MG63 (cell line): ENCODE results near the gene QRFP. TPM values are rescaled to one million over a fixed set of nuclear protein-coding genes. Genes with fewer than 3 reads are reported as not detected.

ENCODE experiments used
- DNase-seq: peaks from one replicate; pipeline ENCODE4 v3.0.0-alpha.2; 2020
- H3K27me3 ChIP-seq: fragments of 250-450 bp; sonication (Bioruptor Pico); 2 replicates; pipeline ENCODE4 v1.5.1; 2020; ENCODE audit warnings: mild to moderate bottlenecking, moderate library complexity
- H3K36me3 ChIP-seq: fragments of 250-450 bp; sonication (Bioruptor Pico); 2 replicates; pipeline ENCODE4 v1.5.1; 2020; ENCODE audit warnings: mild to moderate bottlenecking, moderate library complexity
- H3K4me3 ChIP-seq: fragments of 250-450 bp; sonication (Bioruptor Pico); 2 replicates; pipeline ENCODE4 v1.5.1; 2020; ENCODE audit warnings: mild to moderate bottlenecking, moderate library complexity
- H3K9me3 ChIP-seq: fragments of 250-450 bp; sonication (Bioruptor Pico); 2 replicates; pipeline ENCODE4 v1.5.1; 2020; ENCODE audit warnings: mild to moderate bottlenecking, moderate library complexity
- total RNA-seq: library from RNA; depleted of rRNA; stranded (reverse); fragments of >200 nt; shearing (Covaris generic); gene quantifications from 2 replicates; pipeline ENCODE4 v1.2.3, GENCODE V29; 2014; ENCODE audit warnings: low replicate concordance

The QRFP gene
- total RNA-seq, 1 experiment from 2014 or later, result not detected

GRCh38 chr9:130923611-130924447 lies 27.2 kb upstream of the QRFP start:
- Histone ChIP-seq H3K9me3 (no peaks in the 10 kb centered on the region), H3K36me3 (no peaks in the 10 kb centered on the region), H3K27me3 (no peaks in the 10 kb centered on the region), H3K4me3 (no peak overlapping the region)
- no peak for DNase-seq

DNA sequence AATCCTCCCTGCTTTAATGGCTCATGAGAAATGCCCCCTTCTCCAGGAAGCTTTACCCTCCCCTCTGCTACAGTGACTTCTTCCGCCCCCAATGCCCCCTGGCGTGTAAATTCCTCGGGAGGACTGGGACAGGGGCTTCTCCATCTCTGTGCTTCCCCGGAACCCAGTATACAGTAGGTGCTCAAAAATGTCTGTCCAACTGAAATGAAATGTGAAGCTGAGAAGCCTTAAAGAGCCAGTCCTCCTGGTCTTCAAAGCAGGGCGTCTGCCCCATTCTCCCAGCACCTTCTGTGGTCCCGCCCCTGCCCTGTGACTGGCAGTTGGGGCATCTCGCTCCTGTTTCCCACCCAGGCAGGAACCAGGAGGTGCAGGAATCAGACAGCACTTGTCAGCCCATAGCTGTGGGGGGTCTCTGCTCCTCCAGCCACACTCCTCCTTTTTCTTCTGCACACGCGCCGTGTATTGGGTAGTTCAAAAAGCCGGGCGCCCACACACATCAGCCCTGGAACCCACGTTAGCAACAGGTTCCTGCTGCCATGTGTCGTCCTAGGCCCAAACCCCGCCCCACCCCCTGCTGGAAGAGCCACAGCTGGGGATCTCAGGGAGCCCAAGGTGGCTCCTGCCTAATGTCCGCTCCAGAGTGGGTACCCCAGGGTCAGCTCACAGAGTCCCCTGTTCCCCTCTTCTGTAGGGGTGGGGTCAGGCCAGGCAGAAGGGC lies 26.4 kb upstream of the QRFP start:
- DNase-seq, result no peak
- H3K4me3 ChIP-seq, result no peak overlapping the region
- no peaks in the 10 kb centered on the region for H3K27me3 ChIP-seq
- no peaks in the 10 kb centered on the region for H3K9me3 ChIP-seq
- no peaks in the 10 kb centered on the region for H3K36me3 ChIP-seq

DNA sequence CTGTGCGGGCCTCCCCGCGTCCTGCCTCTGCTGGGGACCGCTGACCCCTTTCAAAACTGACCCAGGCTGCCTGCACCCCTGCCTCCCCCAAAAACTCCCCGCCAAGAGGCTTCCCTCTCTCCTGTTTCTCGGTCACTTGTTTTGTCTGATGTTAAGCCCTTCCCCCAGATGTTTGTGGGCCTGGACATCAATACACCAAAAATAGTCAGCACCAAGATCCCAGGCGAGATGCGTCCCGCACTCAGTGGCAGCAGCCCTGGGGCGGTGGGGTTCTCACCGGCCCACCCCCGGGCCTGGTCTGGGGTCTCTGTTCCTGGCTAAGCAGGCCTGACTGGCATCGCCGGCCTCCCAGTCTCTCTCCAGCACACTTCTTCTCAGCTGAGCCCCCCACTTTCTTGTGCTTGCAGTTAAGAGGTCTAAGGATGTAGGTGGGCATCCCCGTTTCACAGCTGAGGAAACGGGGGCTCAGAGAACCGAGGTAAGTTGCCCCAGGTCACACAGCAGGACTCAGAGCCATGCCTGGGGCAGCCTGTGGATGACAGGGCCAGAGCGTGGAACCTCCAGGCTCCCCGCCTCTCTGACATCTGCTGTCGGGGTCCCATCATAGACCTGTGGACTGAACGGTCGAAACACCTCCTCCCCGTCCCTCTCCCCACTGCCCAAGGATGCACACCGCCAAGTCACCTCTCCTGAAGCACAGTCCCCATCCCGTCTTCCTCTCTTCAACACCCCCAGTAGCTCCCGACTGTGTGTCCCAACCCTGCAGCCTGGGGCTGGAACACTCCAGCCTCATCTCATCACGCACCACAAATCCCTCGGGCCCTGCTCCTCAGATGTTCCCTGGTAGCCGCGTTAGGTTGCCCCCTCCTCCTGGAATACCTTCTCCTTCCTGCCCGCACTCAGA lies 25.6 kb upstream of the QRFP start:
- no peaks in the 10 kb centered on the region for H3K9me3 ChIP-seq
- no peak for DNase-seq
- no peaks in the 10 kb centered on the region for H3K36me3 ChIP-seq
- H3K27me3 ChIP-seq, result no peaks in the 10 kb centered on the region
- H3K4me3 ChIP-seq, result no peak overlapping the region

GRCh38 chr9:130921300-130921988 lies 24.8 kb upstream of the QRFP start:
- no peaks in the 10 kb centered on the region for H3K36me3 ChIP-seq
- H3K9me3 ChIP-seq, result no peaks in the 10 kb centered on the region
- H3K27me3 ChIP-seq, result no peaks in the 10 kb centered on the region
- no peak for DNase-seq
- H3K4me3 ChIP-seq, result no peak overlapping the region

GRCh38 chr9:130920762-130921299 lies 24.2 kb upstream of the QRFP start:
- no peaks in the 10 kb centered on the region for H3K9me3 ChIP-seq
- no peak for DNase-seq
- H3K4me3 ChIP-seq, result no peak overlapping the region
- no peaks in the 10 kb centered on the region for H3K36me3 ChIP-seq
- no peaks in the 10 kb centered on the region for H3K27me3 ChIP-seq

GRCh38 chr9:130920233-130920632 lies 23.6 kb upstream of the QRFP start:
- H3K9me3 ChIP-seq, result no peaks in the 10 kb centered on the region
- no peaks in the 10 kb centered on the region for H3K36me3 ChIP-seq
- no peak for DNase-seq
- no peaks in the 10 kb centered on the region for H3K27me3 ChIP-seq
- H3K4me3 ChIP-seq, result no peak overlapping the region

- H3K27me3 ChIP-seq, result no peaks in the 10 kb centered on the region
- no peak overlapping the region for H3K4me3 ChIP-seq
- no peaks in the 10 kb centered on the region for H3K9me3 ChIP-seq
- no peak for DNase-seq
- H3K36me3 ChIP-seq, result no peaks in the 10 kb centered on the region
Measured at GRCh38 chr9:130919559-130920145, 23.0 kb upstream of the QRFP start.

DNA sequence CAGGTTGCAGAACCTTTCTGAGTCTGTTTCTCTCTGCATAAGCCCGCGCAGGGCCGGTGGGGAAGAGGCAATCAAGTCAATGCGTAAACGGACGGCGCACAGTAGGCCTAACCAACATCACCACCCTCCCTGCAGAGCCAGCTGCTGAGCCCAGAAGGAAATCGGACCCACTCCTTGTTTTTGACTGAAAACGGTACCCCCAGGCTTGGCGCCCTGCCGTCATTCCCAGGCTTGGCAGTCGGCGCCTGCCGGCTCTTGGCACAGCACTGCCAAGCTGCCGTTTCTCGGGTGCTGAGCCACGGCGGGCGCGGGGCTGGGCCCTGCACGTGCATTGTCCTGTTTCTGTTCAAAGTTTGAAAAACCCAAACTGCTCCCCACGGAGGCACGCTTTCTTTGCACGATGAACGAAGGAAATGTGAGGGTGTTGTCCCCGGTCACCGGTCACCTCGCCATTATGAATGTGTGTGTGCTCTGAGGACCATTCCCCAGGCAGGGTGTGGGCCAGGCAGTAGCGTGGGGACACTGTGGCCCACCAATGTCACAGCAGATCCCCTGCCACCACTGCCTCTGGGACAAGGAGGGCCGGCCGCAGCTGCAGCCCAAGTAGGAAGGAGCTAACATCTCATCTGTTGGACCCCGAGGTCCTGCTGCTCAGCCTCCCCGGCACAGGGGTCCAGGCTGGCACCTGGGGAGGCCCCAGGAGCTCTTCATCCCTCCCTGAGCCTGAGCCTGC lies 22.4 kb upstream of the QRFP start:
- H3K36me3 ChIP-seq, result no peaks in the 10 kb centered on the region
- H3K27me3 ChIP-seq, result no peaks in the 10 kb centered on the region
- no peaks in the 10 kb centered on the region for H3K9me3 ChIP-seq
- no peak for DNase-seq
- H3K4me3 ChIP-seq, result no peak overlapping the region

DNA sequence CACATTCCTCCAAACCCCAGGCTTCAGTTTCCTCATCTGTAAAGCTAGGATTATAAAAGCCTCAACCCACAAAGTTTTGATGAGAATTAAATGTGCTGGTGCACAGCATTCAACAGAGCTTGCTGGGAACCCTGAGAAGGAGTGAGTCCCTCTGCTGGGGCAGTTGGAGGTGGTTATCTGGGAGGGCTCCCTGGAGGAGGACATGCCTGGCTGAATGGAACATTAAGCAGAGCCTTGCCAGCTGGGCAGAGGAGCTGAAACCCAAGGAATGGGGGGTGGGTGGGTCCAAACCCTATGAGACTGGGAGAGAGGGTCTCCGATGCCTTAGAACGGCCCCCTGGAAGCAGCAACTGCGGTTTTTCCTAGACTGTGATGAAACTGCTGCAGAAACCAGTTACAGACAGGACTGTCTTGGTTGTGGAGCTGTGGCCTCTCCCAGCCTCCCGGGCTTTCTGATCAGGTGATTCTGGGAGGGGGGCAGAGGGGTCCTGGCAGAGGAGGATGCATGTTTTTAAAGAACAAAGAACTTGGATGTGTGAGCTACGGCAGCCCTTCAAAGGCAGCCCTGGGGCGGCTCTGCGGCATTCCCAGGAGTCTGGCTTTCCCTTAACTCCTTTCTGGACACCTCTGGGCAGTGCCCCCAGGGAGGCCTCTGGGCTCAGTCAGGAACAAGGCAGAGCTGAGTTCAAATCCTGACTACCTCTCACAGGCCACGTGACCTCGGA lies 21.7 kb upstream of the QRFP start:
- no peak for DNase-seq
- no peaks in the 10 kb centered on the region for H3K27me3 ChIP-seq
- H3K9me3 ChIP-seq, result no peaks in the 10 kb centered on the region
- H3K36me3 ChIP-seq, result no peaks in the 10 kb centered on the region
- H3K4me3 ChIP-seq, result no peak overlapping the region

DNA sequence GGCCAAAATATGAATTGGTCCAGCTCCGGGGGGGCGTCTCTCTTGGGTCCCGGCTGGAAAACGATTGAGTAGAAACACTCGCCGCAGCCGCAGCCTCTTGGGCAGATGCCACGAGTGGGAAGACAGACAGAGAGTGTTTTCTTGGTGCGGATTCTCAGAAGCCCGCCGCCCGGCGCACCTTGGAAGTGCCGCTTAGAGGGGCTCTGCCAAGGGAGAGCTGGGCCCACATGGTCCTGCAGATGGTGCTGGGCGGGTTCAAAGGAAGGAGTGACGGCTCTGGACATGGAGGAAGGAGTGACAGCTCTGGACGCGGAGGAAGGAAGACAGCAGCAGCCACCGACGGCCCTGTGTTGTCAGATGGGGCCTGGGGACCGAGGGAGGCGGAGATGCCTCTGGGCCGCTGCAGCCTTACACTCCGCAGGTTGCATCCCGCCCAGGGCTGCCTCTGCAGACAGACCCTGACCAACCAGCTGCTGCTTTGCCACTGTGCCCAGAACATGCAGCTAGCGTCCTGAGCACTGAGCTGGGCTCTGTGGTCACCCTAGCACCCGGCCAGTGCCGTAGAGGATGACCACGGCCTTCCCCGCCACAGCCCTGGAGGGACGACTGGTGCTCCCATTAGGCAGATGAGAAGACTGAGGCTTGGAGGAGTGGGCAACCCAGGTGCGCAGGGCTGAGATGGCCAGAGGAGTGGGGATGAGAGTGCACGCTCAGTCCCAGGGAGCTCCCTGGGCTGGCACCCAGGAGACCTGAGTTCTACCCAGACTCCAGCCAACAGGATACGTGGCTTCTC lies 20.8 kb upstream of the QRFP start:
- no peaks in the 10 kb centered on the region for H3K9me3 ChIP-seq
- no peaks in the 10 kb centered on the region for H3K27me3 ChIP-seq
- DNase-seq, result no peak
- H3K36me3 ChIP-seq, result no peaks in the 10 kb centered on the region
- H3K4me3 ChIP-seq, result no peak overlapping the region

DNA sequence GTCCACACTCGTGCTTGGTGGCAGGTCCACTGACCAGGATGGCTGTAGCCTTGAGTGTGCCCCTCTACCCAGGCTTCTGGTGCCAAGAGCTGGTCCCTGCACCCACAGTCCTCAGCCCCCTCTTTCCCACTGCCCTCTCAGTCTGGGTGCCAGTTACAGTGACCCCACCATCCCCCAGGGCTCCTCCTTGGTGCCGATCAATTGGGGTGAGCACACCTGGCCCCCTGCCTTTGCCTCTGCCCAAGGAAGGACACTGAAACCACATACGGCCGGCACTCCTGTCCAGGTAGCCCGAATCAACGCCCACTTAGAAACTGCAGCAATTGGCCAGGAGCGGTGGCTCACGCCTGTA lies 18.5 kb upstream of the QRFP start:
- no peak overlapping the region for H3K4me3 ChIP-seq
- no peak for DNase-seq
- no peaks in the 10 kb centered on the region for H3K36me3 ChIP-seq

GRCh38 chr9:130914417-130915095 lies 17.9 kb upstream of the QRFP start:
- H3K4me3 ChIP-seq, result no peak overlapping the region
- H3K9me3 ChIP-seq, result no peaks in the 10 kb centered on the region
- H3K36me3 ChIP-seq, result no peaks in the 10 kb centered on the region
- no peaks in the 10 kb centered on the region for H3K27me3 ChIP-seq
- DNase-seq, result no peak

More for the DNA sequence above, 18.5 kb upstream of the QRFP start:
- Histone ChIP-seq H3K9me3 (no peaks in the 10 kb centered on the region), H3K27me3 (no peaks in the 10 kb centered on the region)

DNA sequence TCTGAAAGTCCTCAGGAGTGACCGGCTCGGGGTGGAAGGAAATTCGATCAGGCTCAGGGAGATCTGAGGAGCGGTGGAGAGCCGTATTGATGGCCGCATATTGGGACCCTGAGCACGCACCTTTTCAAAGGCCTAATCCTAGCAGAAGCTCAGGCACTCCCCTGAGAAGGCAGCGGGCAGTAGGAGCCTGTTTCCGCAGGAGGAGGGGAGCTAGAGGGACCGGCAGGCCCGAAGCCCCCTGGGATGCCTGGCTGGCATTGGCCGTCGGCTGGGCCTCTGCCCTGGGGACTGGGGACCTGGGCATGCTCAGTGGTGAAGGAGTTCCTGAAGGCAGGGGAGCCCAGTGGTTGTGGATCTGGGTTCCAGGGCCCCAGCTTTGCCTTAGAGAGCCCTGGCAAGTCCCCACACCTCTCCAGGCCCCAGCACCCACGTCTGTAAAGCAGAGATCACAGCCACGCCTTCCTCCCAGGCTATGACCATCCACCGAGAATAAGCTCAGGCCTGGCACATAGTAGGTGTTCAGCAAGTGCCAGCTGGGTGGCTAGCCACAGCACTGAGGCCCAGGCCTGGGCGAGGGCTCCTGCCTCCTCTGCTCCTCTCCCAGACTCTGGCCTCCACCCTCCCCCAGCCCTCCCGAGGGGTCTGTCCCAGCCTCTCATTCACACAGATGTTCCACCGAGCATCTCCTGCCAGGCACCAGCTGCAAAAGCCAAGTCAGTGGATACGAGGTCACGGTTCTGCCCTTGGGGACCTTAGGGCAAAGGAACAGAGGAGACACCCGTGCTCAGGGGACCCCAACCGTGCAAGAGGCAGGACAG lies 17.2 kb upstream of the QRFP start:
- no peaks in the 10 kb centered on the region for H3K36me3 ChIP-seq
- H3K9me3 ChIP-seq, result no peaks in the 10 kb centered on the region
- no peaks in the 10 kb centered on the region for H3K27me3 ChIP-seq
- H3K4me3 ChIP-seq, result no peak overlapping the region
- DNase-seq, result no peak
